ENCODE measurements around the gene CDK3. TPM values are rescaled to one million over a fixed set of nuclear protein-coding genes. Genes with fewer than 3 reads are reported as not detected.

Gene CDK3
- total and polyA plus RNA-seq, 2 experiments from 2014 or later: 13.4 to 18.5 TPM

- peaks cover 5% of the 10 kb centered on the region for H3K27me3 ChIP-seq
- no peak for TF ChIP-seq CTCF (IDR thresholded peaks at IDR 0.05; ENCODE audit: low read depth, low read length)
- no peaks in the 10 kb centered on the region for H3K9me3 ChIP-seq (ENCODE audit: low read depth)
- no peaks in the 10 kb centered on the region for H3K4me1 ChIP-seq (ENCODE audit: low read depth)
- no peak overlapping the region for H3K4me3 ChIP-seq
- no peak overlapping the region for H3K27ac ChIP-seq
- H3K36me3 ChIP-seq: no peaks in the 10 kb centered on the region
- DNase-seq (ENCODE audit: low read depth in 1 of 2, low spot score in 1 of 2): no peak
Observed at GRCh38 chr17:76014925-76015261, 14.2 kb downstream of the CDK3 start.

- Histone ChIP-seq H3K9me3 (ENCODE audit: low read depth) (no peaks in the 10 kb centered on the region), H3K27me3 (peaks cover 5% of the 10 kb centered on the region), H3K4me1 (ENCODE audit: low read depth) (no peaks in the 10 kb centered on the region), H3K4me3 (no peak overlapping the region), H3K36me3 (no peaks in the 10 kb centered on the region), H3K27ac (no peak overlapping the region)
- DNase-seq (ENCODE audit: low read depth in 1 of 2, low spot score in 1 of 2): no peak
- no peak for TF ChIP-seq CTCF (IDR thresholded peaks at IDR 0.05; ENCODE audit: low read depth, low read length)
Observed at GRCh38 chr17:76017481-76018339, 17.1 kb downstream of the CDK3 start.

- no peak for TF ChIP-seq CTCF (IDR thresholded peaks at IDR 0.05; ENCODE audit: low read depth, low read length)
- H3K36me3 ChIP-seq: no peaks in the 10 kb centered on the region
- H3K27me3 ChIP-seq: peaks cover 5% of the 10 kb centered on the region
- DNase-seq (ENCODE audit: low read depth in 1 of 2, low spot score in 1 of 2): no peak
- H3K9me3 ChIP-seq (ENCODE audit: low read depth): no peaks in the 10 kb centered on the region
- no peak overlapping the region for H3K27ac ChIP-seq
- H3K4me3 ChIP-seq: no peak overlapping the region
- H3K4me1 ChIP-seq (ENCODE audit: low read depth): no peaks in the 10 kb centered on the region
Observed at GRCh38 chr17:76018340-76018680, 17.7 kb downstream of the CDK3 start.

GRCh38 chr17:76018801-76019200, 18.1 kb downstream of the CDK3 start:
- Histone ChIP-seq H3K9me3 (ENCODE audit: low read depth) (no peaks in the 10 kb centered on the region), H3K27ac (no peak overlapping the region), H3K27me3 (peaks cover 5% of the 10 kb centered on the region), H3K4me1 (ENCODE audit: low read depth) (no peaks in the 10 kb centered on the region), H3K36me3 (no peaks in the 10 kb centered on the region), H3K4me3 (no peak overlapping the region)
- no peak for TF ChIP-seq CTCF (IDR thresholded peaks at IDR 0.05; ENCODE audit: low read depth, low read length)
- DNase-seq (ENCODE audit: low read depth in 1 of 2, low spot score in 1 of 2): no peak

GRCh38 chr17:76019833-76020467, 19.3 kb downstream of the CDK3 start:
- Histone ChIP-seq H3K36me3 (no peaks in the 10 kb centered on the region), H3K9me3 (ENCODE audit: low read depth) (no peaks in the 10 kb centered on the region), H3K4me3 (no peak overlapping the region), H3K27me3 (peaks cover under 1% of the 10 kb centered on the region), H3K4me1 (ENCODE audit: low read depth) (no peaks in the 10 kb centered on the region), H3K27ac (no peak overlapping the region)
- DNase-seq (ENCODE audit: low read depth in 1 of 2, low spot score in 1 of 2): no peak
- no peak for TF ChIP-seq CTCF (IDR thresholded peaks at IDR 0.05; ENCODE audit: low read depth, low read length)
